Measurements from ENCODE around the gene MAP3K20. TPM values are rescaled to one million over a fixed set of nuclear protein-coding genes. Genes with fewer than 3 reads are reported as not detected.

MAP3K20 gene
- total and polyA plus RNA-seq, 2 of the 4 experiments (the other 2 are of a cell fraction): 27.5 to 84.4 TPM

DNA sequence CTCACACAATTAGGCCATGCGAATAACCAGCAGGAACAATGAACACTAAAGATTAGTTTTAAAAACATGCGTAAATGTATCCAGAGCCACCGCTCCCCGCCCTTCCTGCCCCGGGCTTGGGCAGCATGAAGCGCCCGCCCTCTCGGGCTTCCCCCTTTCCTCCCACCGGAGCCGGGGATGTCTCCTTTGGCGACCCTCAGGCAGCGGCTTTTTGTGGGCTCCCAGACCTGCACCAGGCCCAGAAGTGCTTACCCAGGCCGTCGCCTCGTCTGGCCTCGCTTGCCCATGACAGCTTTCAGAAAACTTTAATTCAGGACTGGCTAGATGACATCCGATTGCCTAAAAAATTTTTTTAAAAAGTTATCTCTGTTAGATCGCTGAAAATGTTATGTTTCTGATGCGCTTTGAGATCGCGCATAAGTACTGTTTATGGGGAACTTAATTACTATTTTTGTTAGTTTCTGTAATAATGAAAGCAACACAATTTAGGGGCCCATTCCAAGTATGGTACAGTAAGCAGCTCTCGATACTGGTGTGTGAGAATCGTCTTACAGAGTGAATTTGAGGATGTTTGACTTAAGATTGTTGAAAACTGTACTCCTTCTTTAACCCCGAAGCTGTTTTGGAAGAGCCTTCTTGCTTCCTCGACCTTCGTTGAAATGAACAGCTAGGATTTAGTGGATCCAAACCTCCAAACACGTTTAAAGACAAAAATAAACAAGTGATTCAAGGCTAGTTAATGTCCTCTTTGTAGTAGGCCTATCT is 1.1 kb downstream of the MAP3K20 start:
- H3K79me1 ChIP-seq (ENCODE audit: low read depth in 1 of 2, low read length in 2 of 2): peaks cover 11 to 34% of the 10 kb centered on the region in 2 experiments
- H4K20me1 ChIP-seq (ENCODE audit: insufficient read depth, low read length): peaks cover 8% of the 10 kb centered on the region; the same call in 1 of the 2 replicates
- peak overlapping the region; percentile 92 for H2BK5ac ChIP-seq (ENCODE audit: low read depth, low read length, poor library complexity, severe bottlenecking)
- in situ Hi-C loops (cut with MboI; ENCODE audit: low sequenced_read_pairs) (no loop called here), dilution Hi-C loops (cut with HindIII; ENCODE audit: low sequenced_read_pairs, unreplicated experiment) (no loop called here), intact Hi-C loops (cut with micrococcal nuclease) (loop anchor here (1.0 to 5.0 kb wide), 3 partner anchors 27 to 134 kb away; no protein-coding TSS in a partner anchor)
- H3K9me3 ChIP-seq (ENCODE audit: control insufficient read depth, insufficient read depth, low read length): no peaks in the 10 kb centered on the region
- H3K23ac ChIP-seq (ENCODE audit: low read depth, low read length): peak overlapping the region; percentile 89
- H3K27me3 ChIP-seq (ENCODE audit: control insufficient read depth, insufficient read depth, low read length): no peaks in the 10 kb centered on the region
- peak overlapping the region; percentile 45 to 90 for H4K8ac ChIP-seq (ENCODE audit: low read depth in 2 of 2, low read length in 2 of 2)
- peak overlapping the region; percentile 94 for H3K4me2 ChIP-seq (ENCODE audit: low read depth, low read length)
- DNase-seq: peak; percentile 48
- peak overlapping the region; percentile 68; the same call in 1 of the 2 replicates for H2BK20ac ChIP-seq (ENCODE audit: low read depth, low read length)
- POLR2A ChIA-PET (ENCODE audit: unreplicated experiment): interaction anchor here (0.7 kb wide), 1 partner anchor 163 kb away, joined by 5 read pairs; no protein-coding TSS in a partner anchor
- peak overlapping the region; percentile 73 for H2AK9ac ChIP-seq (replicated peaks; ENCODE audit: low read depth, low read length, poor library complexity)
- TSS peak; percentile 59 for BruUV-seq (replicated peaks)
- H3K14ac ChIP-seq (replicated peaks; ENCODE audit: low read depth, low read length): peak overlapping the region; percentile 91
- H3K27ac ChIP-seq (ENCODE audit: insufficient read depth, low read length): peak overlapping the region; percentile 94
- H3K4ac ChIP-seq (ENCODE audit: low read depth, low read length): peak overlapping the region; percentile 82
- peak overlapping the region; percentile 96 for H3K18ac ChIP-seq (ENCODE audit: low read depth, low read length)
- H3K9ac ChIP-seq (ENCODE audit: low read depth, low read length): peak overlapping the region; percentile 100
- peaks cover 14% of the 10 kb centered on the region for H3K4me1 ChIP-seq (ENCODE audit: control insufficient read depth, insufficient read depth, low read length)
- CTCF ChIA-PET: interaction anchor here (0.7 kb wide), 1 partner anchor 89 kb away, joined by 4 read pairs; no protein-coding TSS in a partner anchor
- H3K56ac ChIP-seq (ENCODE audit: extremely low read depth, insufficient read depth, low read length): peak overlapping the region; percentile 94
- peak overlapping the region; percentile 95 for H3K4me3 ChIP-seq (ENCODE audit: insufficient read depth, low read depth, low read length)
- peak overlapping the region; percentile 91 for H4K5ac ChIP-seq (ENCODE audit: low read depth, low read length)
- peak; percentile 7 for ATAC-seq (ENCODE audit: low read depth)
- peak overlapping the region; percentile 37 for H2AK5ac ChIP-seq (ENCODE audit: low read depth, low read length)
- no peaks in the 10 kb centered on the region for H3K36me3 ChIP-seq (ENCODE audit: control insufficient read depth, insufficient read depth, low read length)
- peak overlapping the region; percentile 83 for H4K91ac ChIP-seq (ENCODE audit: insufficient read depth, low read depth, low read length)
- peak overlapping the region; percentile 83 for H2BK120ac ChIP-seq (ENCODE audit: low read depth, low read length)
- H3K9me1 ChIP-seq (ENCODE audit: insufficient read depth, low read length): peaks cover 8% of the 10 kb centered on the region
- WGBS, 2 experiments (ENCODE audit: extremely low coverage in 2 of 2, insufficient read length in 1 of 2): 0% methylated on average over 4 of the region's 27 CpGs; no CpG with 5 or more reads in 1 of the 2 experiments
- H2BK15ac ChIP-seq (ENCODE audit: low read depth, low read length): peak overlapping the region; percentile 43; the same call in 2 of the 3 replicates
- H2AFZ ChIP-seq (replicated peaks; ENCODE audit: low read length, poor library complexity): peak overlapping the region; percentile 91
- TF ChIP-seq MXI1 (IDR thresholded peaks at IDR 0.05; ENCODE audit: borderline replicate concordance, low read depth, low read length) (no peak), BHLHE40 (IDR thresholded peaks at IDR 0.05; ENCODE audit: low read depth, low read length) (no peak), NFE2L2 (IDR thresholded peaks at IDR 0.05; ENCODE audit: low read depth, low read length) (no peak), RFX5 (IDR thresholded peaks at IDR 0.05; ENCODE audit: low read depth, low read length) (no peak), RCOR1 (IDR thresholded peaks at IDR 0.05; ENCODE audit: insufficient replicate concordance, low read length) (no peak), RAD21 (IDR thresholded peaks at IDR 0.05; ENCODE audit: low read length) (no peak), FOS (IDR thresholded peaks at IDR 0.05; ENCODE audit: low read depth, low read length) (no peak), POLR2A (IDR thresholded peaks at IDR 0.05; ENCODE audit: low read depth, low read length) (no peak), MAFK (IDR thresholded peaks at IDR 0.05; ENCODE audit: low read depth, low read length) (no peak), SMC3 (IDR thresholded peaks at IDR 0.05; ENCODE audit: low read depth, low read length) (no peak), MAZ (IDR thresholded peaks at IDR 0.05; ENCODE audit: borderline replicate concordance, low read depth, low read length) (no peak)
- TF ChIP-seq, protein P1, sequence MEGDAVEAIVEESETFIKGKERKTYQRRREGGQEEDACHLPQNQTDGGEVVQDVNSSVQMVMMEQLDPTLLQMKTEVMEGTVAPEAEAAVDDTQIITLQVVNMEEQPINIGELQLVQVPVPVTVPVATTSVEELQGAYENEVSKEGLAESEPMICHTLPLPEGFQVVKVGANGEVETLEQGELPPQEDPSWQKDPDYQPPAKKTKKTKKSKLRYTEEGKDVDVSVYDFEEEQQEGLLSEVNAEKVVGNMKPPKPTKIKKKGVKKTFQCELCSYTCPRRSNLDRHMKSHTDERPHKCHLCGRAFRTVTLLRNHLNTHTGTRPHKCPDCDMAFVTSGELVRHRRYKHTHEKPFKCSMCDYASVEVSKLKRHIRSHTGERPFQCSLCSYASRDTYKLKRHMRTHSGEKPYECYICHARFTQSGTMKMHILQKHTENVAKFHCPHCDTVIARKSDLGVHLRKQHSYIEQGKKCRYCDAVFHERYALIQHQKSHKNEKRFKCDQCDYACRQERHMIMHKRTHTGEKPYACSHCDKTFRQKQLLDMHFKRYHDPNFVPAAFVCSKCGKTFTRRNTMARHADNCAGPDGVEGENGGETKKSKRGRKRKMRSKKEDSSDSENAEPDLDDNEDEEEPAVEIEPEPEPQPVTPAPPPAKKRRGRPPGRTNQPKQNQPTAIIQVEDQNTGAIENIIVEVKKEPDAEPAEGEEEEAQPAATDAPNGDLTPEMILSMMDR (conservative IDR thresholded peaks at IDR 0.05; ENCODE audit: low read depth, low read length): no peak
- TF ChIP-seq, protein P2, sequence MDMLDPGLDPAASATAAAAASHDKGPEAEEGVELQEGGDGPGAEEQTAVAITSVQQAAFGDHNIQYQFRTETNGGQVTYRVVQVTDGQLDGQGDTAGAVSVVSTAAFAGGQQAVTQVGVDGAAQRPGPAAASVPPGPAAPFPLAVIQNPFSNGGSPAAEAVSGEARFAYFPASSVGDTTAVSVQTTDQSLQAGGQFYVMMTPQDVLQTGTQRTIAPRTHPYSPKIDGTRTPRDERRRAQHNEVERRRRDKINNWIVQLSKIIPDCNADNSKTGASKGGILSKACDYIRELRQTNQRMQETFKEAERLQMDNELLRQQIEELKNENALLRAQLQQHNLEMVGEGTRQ (IDR thresholded peaks at IDR 0.05; ENCODE audit: low read depth, low read length): no peak
- TF ChIP-seq, protein P3, sequence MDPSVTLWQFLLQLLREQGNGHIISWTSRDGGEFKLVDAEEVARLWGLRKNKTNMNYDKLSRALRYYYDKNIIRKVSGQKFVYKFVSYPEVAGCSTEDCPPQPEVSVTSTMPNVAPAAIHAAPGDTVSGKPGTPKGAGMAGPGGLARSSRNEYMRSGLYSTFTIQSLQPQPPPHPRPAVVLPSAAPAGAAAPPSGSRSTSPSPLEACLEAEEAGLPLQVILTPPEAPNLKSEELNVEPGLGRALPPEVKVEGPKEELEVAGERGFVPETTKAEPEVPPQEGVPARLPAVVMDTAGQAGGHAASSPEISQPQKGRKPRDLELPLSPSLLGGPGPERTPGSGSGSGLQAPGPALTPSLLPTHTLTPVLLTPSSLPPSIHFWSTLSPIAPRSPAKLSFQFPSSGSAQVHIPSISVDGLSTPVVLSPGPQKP (IDR thresholded peaks at IDR 0.05; ENCODE audit: borderline replicate concordance, low read depth, low read length): no peak
